ENCODE data around the gene MAP7D3.

MAP7D3 gene

GRCh38 chrX:136268051-136269048, 17.1 kb upstream of the MAP7D3 start:
- Histone ChIP-seq H3F3A (ENCODE audit: insufficient read depth) (no peaks in the 10 kb centered on the region), H2AFZ (ENCODE audit: low read depth, low read length, severe bottlenecking) (peak overlapping the region; percentile 48), H3K4me3 (ENCODE audit: insufficient read depth, low read length, poor library complexity, severe bottlenecking) (no peak overlapping the region), H3K27me3 (ENCODE audit: low read length) (no peaks in the 10 kb centered on the region), H3K9ac (ENCODE audit: low read length) (no peak overlapping the region), H3K9me3 (ENCODE audit: insufficient read depth, low read length) (no peaks in the 10 kb centered on the region), H4K20me1 (ENCODE audit: low read depth, low read length) (no peaks in the 10 kb centered on the region), H3K9me2 (replicated peaks; ENCODE audit: insufficient read depth, low read length) (no peaks in the 10 kb centered on the region), H3K4me2 (ENCODE audit: low read depth, low read length, poor library complexity, severe bottlenecking) (no peak overlapping the region), H3K27ac (ENCODE audit: low read depth, low read length) (no peak overlapping the region), H3K36me3 (ENCODE audit: low read length) (no peaks in the 10 kb centered on the region), H3K79me2 (ENCODE audit: insufficient read depth, low read length) (no peaks in the 10 kb centered on the region)
- TF ChIP-seq, protein P1, sequence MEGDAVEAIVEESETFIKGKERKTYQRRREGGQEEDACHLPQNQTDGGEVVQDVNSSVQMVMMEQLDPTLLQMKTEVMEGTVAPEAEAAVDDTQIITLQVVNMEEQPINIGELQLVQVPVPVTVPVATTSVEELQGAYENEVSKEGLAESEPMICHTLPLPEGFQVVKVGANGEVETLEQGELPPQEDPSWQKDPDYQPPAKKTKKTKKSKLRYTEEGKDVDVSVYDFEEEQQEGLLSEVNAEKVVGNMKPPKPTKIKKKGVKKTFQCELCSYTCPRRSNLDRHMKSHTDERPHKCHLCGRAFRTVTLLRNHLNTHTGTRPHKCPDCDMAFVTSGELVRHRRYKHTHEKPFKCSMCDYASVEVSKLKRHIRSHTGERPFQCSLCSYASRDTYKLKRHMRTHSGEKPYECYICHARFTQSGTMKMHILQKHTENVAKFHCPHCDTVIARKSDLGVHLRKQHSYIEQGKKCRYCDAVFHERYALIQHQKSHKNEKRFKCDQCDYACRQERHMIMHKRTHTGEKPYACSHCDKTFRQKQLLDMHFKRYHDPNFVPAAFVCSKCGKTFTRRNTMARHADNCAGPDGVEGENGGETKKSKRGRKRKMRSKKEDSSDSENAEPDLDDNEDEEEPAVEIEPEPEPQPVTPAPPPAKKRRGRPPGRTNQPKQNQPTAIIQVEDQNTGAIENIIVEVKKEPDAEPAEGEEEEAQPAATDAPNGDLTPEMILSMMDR (IDR thresholded peaks at IDR 0.05; ENCODE audit: insufficient read depth, low read length, poor library complexity, severe bottlenecking): peak; percentile 64
- no peak for TF ChIP-seq EZH2phosphoT487 (conservative IDR thresholded peaks at IDR 0.05; ENCODE audit: low read length)

- Histone ChIP-seq H3K79me2 (ENCODE audit: insufficient read depth, low read length) (no peaks in the 10 kb centered on the region), H3K36me3 (ENCODE audit: low read length) (no peaks in the 10 kb centered on the region), H4K20me1 (ENCODE audit: low read depth, low read length) (no peaks in the 10 kb centered on the region), H3K4me3 (ENCODE audit: insufficient read depth, low read length, poor library complexity, severe bottlenecking) (no peak overlapping the region), H3F3A (ENCODE audit: insufficient read depth) (no peaks in the 10 kb centered on the region), H3K4me2 (ENCODE audit: low read depth, low read length, poor library complexity, severe bottlenecking) (no peak overlapping the region), H3K9me3 (ENCODE audit: insufficient read depth, low read length) (no peaks in the 10 kb centered on the region), H2AFZ (ENCODE audit: low read depth, low read length, severe bottlenecking) (no peak overlapping the region), H3K9me2 (replicated peaks; ENCODE audit: insufficient read depth, low read length) (no peaks in the 10 kb centered on the region), H3K27ac (ENCODE audit: low read depth, low read length) (no peak overlapping the region), H3K27me3 (ENCODE audit: low read length) (no peaks in the 10 kb centered on the region), H3K9ac (ENCODE audit: low read length) (no peak overlapping the region)
- TF ChIP-seq, protein P1 (IDR thresholded peaks at IDR 0.05; ENCODE audit: insufficient read depth, low read length, poor library complexity, severe bottlenecking): no peak
- TF ChIP-seq EZH2phosphoT487 (conservative IDR thresholded peaks at IDR 0.05; ENCODE audit: low read length): no peak
These were observed 15.6 kb upstream of the MAP7D3 start for GRCh38 chrX:136266828-136267227.

DNA sequence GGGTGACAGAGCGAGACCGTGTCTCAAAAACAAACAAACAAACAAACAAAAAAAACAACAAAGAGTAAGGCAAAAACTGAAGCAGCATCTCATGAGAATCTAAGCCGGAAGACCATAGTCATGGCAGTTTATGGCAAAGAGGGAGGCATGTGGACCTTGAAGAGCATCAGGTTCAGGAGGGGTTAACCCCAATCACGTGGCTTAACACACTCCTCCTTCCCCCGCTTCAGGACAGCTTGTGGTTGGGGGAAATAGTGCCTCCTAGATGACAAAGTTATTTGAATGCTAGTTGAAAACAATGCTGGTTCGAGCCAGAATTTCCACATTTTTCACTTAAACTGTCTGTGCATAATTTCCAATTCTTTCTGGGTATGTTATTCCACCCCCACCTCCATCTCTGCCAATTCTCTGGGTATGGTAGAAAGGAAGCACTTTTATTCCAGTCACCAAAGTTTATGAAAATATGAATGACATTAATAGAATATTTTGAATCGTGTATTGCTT, 11.7 kb upstream of the MAP7D3 start:
- Histone ChIP-seq H3K4me3 (ENCODE audit: insufficient read depth, low read length, poor library complexity, severe bottlenecking) (no peak overlapping the region), H2AFZ (ENCODE audit: low read depth, low read length, severe bottlenecking) (no peak overlapping the region), H3K4me2 (ENCODE audit: low read depth, low read length, poor library complexity, severe bottlenecking) (no peak overlapping the region), H4K20me1 (ENCODE audit: low read depth, low read length) (no peaks in the 10 kb centered on the region), H3K27ac (ENCODE audit: low read depth, low read length) (no peak overlapping the region), H3K79me2 (ENCODE audit: insufficient read depth, low read length) (no peaks in the 10 kb centered on the region), H3K36me3 (ENCODE audit: low read length) (no peaks in the 10 kb centered on the region), H3K9ac (ENCODE audit: low read length) (no peak overlapping the region), H3K9me3 (ENCODE audit: insufficient read depth, low read length) (no peaks in the 10 kb centered on the region), H3K27me3 (ENCODE audit: low read length) (no peaks in the 10 kb centered on the region), H3K9me2 (replicated peaks; ENCODE audit: insufficient read depth, low read length) (no peaks in the 10 kb centered on the region), H3F3A (ENCODE audit: insufficient read depth) (no peaks in the 10 kb centered on the region)
- no peak for TF ChIP-seq EZH2phosphoT487 (conservative IDR thresholded peaks at IDR 0.05; ENCODE audit: low read length)
- TF ChIP-seq, protein P1 (IDR thresholded peaks at IDR 0.05; ENCODE audit: insufficient read depth, low read length, poor library complexity, severe bottlenecking): no peak
